NCI-H2171 (cell line): ENCODE measurements around the gene IRAK3.

Source experiments
- DNase-seq: peaks from one replicate; lab custom pipeline; 2025; lab: John Stamatoyannopoulos, UW

The IRAK3 gene, protein sequence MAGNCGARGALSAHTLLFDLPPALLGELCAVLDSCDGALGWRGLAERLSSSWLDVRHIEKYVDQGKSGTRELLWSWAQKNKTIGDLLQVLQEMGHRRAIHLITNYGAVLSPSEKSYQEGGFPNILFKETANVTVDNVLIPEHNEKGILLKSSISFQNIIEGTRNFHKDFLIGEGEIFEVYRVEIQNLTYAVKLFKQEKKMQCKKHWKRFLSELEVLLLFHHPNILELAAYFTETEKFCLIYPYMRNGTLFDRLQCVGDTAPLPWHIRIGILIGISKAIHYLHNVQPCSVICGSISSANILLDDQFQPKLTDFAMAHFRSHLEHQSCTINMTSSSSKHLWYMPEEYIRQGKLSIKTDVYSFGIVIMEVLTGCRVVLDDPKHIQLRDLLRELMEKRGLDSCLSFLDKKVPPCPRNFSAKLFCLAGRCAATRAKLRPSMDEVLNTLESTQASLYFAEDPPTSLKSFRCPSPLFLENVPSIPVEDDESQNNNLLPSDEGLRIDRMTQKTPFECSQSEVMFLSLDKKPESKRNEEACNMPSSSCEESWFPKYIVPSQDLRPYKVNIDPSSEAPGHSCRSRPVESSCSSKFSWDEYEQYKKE

DNA sequence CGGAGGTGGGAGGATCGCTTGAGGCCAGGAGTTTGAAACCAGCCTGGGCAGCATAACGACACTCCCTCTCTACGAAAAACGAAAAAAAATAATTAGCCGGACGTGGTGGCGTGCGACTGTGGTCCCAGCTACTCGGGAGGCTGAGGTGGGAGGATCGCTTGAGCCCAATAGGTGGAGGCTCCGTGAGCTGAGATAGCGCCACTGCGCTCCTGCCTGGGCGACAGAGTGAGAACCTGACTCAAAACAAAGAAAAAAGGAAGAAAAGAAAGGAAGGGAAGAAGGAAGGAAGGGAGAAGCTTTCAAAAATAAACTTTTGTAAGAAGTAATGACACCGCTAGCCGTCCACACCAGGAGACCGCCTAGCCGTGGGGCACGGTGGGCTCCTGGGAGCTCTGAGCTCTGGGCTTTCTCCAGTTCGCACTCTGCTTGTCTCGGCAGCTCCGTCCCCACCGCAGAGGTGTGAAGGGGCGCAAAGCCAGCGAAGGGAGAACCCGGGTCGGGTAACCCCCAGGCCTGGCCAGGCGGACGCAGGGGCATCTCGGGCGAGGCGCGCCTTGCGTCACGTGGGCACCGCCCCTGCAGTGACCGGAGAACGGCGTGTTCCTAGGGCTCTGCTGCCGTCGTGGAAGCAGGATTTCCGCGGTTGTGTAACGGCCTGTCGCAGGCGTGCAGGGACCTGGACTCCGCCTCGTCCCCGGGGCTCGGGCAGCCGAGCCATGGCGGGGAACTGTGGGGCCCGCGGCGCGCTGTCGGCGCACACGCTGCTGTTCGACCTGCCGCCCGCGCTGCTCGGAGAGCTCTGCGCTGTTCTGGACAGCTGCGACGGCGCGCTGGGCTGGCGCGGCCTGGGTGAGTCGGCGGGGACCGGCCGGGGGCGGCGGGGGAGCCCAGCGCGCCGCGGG lies at the start of gene IRAK3:
Gene IRAK3 (plus strand): TSS at position 631 of the 902 bp plus-strand sequence. CDS start 86 bp downstream, at position 717.
- peak; percentile 12 for DNase-seq

DNA sequence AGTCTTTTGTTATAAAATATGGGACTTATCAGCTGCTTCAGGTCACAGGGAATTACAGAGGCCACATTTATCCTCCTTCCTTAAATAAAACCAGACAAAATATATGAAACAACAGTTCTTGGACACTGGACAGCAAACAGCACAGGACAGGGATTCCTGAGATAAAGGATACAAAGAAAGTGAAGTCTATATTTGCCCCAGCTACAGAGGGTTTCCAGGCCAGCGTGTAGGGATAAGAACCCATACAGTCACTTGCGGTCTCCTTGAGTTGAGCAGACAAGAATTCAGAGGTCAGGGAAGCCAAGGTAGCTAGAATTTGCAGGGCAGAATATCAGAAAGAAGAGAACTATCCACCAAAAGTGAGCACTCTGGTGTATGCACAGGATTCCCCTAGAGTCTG lies 49.7 kb upstream of the IRAK3 start:
- DNase-seq = no peak

DNA sequence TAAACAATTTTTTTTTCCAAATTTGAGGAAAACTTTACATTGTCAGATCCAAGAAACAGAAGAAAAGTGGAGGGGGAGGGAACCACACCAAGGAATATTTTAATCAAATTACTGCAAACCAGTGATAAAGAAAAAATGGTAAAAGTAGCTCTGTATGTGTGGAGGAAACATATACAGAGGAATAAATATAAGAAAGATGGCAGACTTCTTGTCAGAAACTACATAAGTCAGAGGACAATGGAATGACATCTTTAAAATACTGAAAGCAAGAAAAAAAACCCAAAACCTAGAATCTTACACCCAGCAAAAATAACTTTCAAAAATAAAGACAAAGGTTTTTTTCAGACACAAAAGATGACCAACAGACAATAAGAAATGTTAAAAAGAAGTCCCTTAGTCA lies 48.3 kb upstream of the IRAK3 start:
- DNase-seq = no peak

DNA sequence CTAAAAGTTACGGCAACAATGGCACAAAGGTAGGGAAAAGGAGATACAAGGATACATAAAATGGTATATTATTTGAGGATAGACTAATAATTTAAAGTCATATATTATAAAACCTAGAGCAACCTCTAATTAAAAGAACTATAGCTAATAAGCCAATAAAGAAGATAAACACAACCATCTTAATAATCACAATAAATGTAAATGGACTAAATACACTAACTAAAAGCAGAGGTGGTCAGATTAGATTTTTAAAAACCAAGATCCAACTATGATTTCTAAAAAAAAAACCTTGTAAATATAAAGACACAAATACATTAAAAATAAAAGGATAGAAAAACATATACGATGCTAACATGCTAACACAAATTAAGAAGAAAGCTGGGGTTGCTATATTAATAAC lies 47.7 kb upstream of the IRAK3 start:
- DNase-seq = no peak

DNA sequence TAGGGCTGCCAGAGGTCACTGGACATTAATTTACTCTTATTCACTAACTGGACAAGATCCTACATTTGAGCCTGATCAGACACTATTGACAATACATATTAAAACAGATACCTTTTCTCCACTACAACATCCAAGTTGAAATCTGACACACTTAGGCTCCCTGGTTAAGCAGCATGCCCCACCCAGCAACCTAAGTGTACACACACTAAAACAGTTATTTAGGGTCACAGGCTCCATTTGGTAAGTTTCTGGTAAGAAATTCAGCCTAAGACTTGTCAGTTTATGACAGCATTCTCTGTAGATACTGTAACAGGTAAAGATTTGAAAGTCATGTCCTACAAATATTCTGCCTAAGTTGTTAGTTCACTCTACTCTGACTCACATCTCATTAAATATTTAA lies 46.2 kb upstream of the IRAK3 start:
- DNase-seq = no peak

DNA sequence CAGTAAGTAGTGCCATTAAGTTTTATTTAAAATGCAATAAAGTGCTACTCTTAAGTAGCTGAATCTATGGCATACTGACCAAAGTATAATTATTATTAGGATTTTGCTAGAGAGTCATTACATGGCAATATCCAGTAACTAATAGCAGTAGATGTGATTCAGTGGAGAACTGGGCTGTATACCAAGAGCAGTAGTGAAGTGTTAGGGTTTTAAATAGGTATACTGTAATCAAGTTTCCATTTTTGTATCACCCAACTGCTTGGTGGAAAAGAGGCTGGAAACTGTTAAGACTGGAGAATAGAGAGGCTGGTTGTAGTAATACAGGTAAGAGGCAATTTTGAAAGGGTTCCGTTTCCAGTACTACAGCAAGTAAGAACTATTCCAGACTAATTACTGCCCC lies 45.1 kb upstream of the IRAK3 start:
- DNase-seq = no peak

DNA sequence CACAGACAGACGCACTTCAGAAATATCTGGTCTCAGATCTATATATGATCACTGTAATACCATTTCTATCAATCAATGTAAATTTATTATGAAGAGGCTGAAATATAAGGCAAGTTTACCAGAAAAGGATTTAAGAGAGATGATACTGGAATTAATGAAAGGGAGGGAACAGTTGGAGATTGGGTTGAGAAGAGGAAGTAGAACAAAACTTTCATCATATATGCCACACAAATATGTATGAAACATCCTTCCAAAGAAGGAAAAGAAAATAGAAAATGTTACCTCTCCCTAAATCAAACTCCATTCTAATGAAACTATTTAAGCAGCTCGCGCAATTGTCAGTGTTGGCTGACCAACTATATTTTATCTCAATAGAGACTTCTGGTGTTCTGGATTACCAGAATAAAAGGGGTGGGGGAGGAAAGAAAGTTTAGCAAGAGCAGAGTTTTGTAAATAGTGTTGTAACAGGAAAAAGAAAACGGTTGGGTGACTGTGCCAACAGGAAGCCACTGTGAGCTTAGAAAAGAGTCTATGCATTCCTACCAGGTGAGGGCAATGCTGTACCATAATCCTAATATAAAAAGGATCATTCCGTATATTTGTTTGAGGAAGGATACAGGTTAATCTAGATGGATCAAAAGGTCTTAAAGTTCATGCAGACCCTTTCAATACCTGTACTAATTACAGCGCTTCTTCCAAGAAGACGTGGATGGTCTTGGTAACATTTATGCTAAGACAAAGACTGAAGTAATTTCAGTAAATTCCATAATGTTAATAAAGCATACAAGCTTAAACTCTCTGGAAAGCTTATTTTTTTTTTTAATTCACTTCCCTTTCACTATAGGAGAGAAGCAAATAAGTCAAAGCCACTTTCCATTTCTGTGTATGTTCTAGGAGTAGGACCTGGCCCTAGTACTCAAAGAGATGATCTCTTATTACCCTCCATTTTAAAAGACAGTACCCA lies 43.9 kb upstream of the IRAK3 start:
- DNase-seq = peak; percentile 12

DNA sequence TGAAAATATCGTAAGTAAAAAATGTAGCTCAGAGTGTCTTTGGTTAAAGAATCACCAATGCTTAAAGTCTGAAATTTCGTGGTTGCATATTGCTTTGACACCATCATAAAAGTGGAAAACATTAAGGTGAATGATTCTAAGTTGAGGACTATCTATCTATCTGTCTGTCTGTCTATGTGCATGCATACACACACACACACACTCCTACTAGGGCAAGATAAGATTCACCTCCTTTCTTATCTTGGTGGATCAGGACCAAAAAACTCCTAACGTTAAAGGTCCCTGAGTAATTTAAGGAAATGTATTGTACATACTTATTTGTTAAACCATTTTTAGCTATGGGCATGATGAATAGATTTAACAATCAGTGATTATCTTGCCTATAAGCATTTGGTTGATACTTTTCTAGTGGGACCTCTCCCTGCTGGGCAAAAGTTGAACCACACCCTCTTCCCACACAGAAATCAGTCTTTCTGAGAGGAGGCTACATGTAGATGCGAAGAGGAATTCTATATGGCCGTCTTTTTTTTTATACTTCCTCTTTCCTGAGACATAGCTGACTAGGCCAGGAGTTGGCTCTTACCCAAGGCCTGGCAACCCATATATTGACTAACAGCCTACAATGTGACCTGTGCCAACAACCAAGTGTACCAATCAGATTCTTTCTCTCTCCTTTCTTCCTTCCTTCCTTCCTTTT lies 39.2 kb upstream of the IRAK3 start:
- no peak for DNase-seq

DNA sequence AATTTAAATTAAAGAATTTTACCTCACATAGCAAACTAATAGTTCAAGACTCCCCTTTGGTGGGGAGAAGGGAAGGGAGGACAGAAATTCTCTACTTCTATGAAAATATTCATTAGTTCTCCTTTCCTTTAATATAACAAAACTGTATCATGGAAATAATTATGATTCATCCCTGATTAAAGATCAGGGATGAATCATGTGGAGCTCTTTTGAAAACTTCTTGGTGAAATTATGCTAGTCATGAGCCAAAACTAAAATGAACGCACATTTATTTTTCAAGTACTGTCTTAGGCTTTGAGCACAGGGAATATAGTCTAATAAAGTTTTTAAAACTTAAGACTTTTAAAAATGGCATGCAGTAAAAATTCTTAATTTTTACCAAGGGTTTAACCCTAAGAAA lies 36.3 kb upstream of the IRAK3 start:
- no peak for DNase-seq

DNA sequence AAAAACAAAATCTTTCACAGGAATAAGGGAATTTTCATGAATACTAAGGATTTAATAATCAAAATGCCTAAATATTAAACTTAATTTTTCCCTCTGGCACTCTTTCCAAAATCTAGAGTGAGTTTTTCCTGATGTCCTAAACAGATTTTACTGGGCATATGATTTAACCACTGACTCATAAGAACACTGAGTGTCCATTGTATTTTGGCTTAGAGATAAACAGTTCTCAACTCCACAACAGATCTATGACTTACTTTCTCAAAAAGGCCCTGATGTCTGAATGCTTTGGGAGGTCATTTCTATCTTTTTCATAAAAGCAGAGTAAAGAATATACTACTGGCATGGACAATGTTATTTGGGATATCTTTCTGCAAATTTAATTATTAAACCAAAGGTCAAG lies 34.2 kb upstream of the IRAK3 start:
- DNase-seq = no peak

DNA sequence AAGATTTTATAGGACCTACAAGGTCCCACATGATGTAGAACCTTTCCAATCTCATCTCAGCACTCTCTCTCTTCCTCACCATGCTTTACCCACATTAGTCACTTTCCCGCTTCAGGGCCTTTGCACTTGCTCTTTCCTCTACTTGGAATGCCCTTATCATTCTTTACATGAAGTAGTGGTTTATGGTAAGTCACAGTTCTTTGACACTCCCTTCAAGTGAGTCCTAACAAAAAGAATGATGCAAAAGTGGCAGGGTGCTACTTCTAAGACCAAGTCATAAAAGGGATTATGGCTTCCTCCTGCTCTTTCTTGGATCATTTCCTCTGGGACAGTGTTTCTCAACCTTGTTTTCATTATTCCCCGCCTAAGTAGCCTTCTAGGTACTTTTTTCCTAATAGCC lies 32.4 kb upstream of the IRAK3 start:
- DNase-seq = no peak

DNA sequence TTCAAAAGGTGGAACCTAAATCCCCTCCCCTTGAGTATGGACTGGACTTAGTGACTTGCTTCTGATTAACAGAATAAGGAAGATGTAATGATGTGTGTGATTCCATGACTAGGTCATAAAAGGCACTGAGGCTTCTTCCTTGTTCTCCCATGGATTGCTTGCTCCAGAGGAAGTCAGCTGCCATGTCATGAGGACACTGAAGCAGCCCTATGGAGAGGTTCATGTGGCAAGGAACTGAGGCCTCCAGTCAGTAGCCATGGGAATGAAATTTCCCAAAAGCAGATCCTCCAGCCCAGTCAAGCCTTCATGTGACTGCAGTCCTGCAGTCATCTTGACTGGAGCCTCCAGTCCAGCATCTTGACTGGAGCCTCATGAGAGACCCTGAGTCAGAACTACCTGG lies 29.9 kb upstream of the IRAK3 start:
- no peak for DNase-seq

DNA sequence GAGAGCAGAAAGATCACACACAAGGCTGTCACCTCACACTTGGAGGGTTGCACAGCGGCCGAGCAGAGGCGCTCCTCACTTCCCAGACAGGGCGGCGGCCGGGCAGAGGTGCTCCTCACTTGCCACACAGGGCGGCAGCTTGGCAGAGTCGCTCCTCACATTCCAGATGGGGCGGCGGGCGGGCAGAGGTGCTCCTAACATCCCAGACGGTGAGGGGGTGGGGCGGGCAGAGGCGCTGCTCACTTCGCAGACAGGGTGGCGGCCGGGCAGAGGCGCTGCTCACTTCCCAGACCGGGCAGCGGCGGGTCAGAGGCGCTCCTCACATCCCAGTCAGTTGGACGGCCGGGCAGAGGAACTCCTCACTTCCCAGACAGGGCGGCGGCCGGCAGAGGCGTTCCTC lies 28.3 kb upstream of the IRAK3 start:
- DNase-seq = no peak

DNA sequence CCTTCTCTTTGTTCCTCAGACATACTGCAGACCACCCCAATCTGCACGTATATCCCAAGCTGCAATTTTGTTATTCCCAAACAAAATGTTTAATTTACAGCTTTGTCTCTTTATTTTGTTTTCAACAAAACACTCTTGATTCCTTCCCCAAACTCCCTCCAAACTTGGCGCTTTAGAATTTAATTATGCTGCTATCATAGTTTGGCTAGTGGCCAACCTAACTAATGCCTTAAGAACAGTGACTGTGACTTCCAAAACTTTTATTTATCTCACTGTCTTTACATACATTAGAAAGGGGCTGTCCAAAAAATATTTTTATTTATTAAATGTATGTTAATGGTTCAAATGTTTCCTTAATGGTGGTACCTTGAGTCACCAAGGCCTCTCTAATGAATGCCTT lies 26.3 kb upstream of the IRAK3 start:
- no peak for DNase-seq

DNA sequence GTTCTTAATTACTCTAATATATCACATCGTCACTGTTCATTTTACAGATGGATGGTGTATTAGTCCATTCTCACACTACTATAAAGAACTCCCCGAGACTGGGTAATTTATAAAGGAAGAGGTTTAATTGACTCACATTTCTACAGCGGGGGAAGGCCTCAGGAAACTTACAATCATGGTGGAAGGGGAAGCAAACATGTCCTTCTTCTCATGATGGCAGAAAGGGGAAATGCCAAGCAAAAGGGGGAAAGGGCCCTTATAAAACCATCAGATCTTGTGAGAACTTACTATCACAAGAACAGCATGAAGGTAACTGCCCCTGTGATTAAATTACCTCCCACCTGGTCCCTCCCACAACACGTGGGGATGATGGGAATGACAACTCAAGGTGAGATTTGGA lies 25.7 kb upstream of the IRAK3 start:
- no peak for DNase-seq

DNA sequence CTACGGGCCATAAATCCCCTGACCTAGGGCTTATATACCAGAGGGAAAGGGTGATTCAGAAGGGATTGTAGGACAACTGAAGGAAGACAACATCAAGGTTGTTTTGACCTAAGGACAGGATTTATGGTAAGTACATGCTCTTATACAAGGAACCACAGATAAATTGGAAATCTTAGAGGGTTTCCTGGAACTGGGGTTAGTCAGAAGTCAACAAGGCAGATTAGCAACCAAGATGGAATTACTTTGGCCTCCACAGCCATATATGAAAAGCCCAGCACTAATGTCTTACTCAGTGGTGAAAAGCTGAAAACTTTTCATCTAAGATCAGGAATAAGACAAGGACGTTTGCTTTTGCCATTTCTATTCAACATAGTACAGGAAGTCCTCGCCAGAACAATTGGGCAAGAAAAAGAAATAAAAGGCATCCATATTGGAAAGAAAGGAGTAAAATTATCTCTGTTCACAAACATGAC lies 24.6 kb upstream of the IRAK3 start:
- DNase-seq = no peak

DNA sequence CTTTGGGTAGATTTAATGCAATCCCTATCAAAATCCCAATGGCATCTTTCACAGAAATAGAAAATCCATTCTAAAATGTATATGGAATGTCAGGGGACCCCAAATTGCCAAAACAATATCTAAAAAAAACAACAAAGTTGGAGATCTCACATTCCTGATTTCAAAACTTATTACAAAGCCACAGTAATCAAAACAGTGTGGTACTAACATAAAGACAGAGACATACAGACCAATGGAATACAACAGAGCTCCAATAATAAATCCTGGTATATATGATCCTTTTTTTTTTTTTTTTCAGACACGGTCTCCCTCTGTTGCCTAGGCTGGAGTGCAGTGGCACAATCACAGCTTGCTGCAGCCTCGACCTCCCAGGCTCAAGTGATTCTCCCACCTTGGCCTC lies 23.9 kb upstream of the IRAK3 start:
- no peak for DNase-seq

DNA sequence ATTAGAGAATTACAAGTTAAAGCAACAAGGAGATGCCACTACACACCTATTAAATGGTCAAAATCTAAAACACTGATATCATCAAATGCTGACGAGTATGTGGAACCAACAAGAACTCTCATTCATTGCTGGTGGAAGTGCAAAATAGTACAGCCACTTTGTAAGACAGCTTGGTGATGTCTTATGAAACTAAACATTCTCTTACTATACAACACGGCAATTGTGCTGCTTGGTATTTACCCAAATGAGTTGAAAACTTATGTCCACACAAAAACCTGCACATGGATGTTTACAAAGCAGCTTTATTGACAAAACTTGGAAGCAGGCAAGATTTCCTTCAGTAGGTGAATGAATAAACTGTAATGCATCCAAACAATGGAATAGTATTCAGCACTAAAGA lies 22.5 kb upstream of the IRAK3 start:
- no peak for DNase-seq

DNA sequence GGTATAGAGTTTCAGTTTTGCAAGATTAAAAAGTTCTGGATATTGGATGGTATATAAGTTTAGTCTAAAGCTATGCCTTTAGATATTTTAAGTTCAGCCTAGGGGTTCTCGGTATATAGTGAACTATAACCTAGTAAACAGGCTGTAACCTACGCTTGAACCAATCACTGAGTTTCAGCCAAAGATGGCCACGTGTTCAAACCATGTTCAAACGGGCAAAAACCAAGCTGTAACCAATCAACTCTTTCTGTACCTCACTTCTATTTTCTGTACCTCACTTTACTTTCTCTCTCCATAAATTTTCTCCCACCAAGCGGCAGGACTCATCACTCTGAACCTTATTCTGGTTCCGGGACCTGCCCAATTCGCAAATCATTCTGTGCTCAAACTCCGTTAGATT lies 20.6 kb upstream of the IRAK3 start:
- DNase-seq = no peak

DNA sequence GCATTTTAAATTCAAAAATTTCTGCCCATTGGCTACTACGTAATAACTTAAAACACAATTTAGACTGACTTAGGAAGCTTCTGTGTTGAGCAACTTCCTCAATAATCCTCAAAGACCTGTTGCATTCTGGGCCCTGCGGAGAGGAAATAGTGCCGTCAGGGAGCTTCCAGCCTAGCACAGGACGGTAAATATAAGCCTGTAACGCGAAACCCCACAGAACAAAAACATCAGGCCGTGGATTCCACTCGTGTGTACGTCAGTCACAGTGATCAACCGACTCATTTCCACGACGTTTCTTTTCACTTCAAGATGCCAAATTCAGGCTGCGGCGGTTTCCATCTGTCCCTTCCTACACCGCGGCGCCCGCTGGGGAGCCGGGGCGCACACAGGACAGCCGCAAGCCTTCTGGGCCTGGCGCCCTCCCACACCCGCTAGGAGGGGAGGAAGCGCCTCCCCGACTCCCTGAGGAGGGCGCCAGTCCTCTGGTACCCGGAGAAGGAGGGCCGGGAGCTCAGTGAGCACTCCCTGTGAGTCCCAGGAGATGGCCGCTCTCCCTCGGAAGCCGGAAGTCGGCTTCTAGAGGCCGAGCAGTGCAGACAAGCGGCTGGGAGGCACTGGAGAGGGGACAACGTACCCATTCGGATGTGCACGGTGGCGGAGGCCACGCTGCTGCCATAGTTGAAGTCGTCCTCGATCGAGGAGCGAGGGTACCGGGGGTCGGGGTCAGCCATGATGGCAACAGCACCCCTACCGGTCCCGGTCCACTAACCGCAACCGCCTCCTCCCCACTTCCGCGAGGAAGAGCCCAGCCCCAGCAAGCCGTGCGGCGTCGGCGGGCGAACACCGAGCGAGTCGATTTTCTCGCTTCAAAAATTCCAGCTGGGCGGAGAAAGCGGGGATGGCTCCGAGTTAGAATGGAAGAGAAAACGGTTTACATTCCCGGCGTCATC lies 19.5 kb upstream of the IRAK3 start, which contains the start of gene TMBIM4:
Gene TMBIM4 (minus strand): TSS at position 776 of the 950 bp plus-strand sequence. CDS start 45 bp downstream, at position 731.
- peak; percentile 91 for DNase-seq
